ENCODE measurements around the gene WDR93.

GRCh38 chr15:89769366-89769765, 78.8 kb downstream of the WDR93 start:
- TF ChIP-seq YY1 (IDR thresholded peaks at IDR 0.05; ENCODE audit: low read depth), result no peak
- TF ChIP-seq EP300 (IDR thresholded peaks at IDR 0.05; ENCODE audit: borderline replicate concordance), result no peak
- TF ChIP-seq FOXM1 (IDR thresholded peaks at IDR 0.05; ENCODE audit: borderline replicate concordance, low read depth), result no peak
- TF ChIP-seq TAF1 (IDR thresholded peaks at IDR 0.05; ENCODE audit: low read depth), result no peak
